GM18858 (cell line): ENCODE measurements around the gene RABL3.
"Not testable (repeated sequence)": the region's sequence is repeated elsewhere in the genome, so short reads cannot be mapped to it uniquely, and the experiment has no call there.

Experiments used
- ATAC-seq: cut with Tn5 transposase; IDR thresholded peaks from one replicate; pipeline ENCODE4 v1.9.1; 2021; ENCODE audit not compliant: unreplicated experiment

Gene RABL3, protein sequence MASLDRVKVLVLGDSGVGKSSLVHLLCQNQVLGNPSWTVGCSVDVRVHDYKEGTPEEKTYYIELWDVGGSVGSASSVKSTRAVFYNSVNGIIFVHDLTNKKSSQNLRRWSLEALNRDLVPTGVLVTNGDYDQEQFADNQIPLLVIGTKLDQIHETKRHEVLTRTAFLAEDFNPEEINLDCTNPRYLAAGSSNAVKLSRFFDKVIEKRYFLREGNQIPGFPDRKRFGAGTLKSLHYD

DNA sequence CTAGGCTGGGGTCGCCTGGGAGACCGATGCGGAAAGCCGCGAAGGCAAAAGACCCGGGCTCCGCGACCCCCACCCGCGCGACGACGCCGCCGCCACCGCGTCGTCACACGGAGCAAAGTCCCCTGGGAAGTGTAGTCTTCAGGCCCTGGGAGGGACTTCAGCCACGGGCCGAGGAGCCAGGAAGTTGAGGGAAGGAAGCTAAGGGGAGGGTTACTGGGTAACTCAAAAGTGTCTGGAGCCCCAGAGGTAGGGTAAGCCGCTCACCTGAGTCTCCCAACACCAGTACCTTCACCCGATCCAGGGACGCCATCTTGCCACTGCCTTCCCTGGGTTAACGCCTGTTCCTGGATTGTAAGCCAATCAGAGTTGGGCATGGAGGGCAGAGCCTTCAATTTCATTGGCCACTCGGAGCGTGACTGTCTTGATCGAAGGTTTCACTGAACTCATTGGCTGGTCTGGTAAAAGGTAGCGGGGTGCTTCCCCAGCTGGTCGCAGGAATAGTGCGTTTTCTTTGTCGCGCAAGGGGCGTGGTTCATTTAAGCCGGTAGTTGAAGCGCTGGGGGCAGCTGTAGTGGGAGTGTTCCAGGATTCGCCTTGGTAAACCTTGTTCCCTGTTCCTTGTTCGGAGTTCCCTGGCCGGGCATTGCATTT, at the start of gene RABL3, which contains the start of gene GTF2E1:
RABL3 (minus strand) TSS at position 319 of the 651 bp plus-strand sequence; CDS start at position 310, 9 bp downstream.
GTF2E1 (plus strand) TSS at position 547 of the 651 bp plus-strand sequence. CDS start 7,809 bp downstream, outside the sequence.
- ATAC-seq: peak; percentile 98

GRCh38 chr3:120791913-120792312, 49.6 kb upstream of the RABL3 start:
- no peak for ATAC-seq

DNA sequence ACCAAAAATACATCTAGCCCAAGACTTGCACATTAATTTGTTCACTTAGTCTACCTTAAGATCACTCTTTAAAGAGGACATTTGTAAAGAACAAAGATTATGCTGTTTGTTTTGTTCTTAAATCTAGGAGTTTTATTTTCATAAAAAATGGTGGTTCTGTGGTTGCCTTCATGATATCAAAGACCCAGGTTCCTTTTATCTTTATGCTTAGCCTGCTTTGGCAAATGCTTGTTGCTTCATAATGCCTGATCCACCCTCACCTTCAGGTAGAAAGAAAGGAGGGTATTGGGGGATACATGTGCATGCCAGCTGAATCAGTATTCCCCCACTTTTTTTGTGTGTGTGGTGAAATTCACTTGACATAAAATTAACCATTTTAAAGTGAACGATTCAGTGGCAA, 48.7 kb upstream of the RABL3 start:
- ATAC-seq: no peak

DNA sequence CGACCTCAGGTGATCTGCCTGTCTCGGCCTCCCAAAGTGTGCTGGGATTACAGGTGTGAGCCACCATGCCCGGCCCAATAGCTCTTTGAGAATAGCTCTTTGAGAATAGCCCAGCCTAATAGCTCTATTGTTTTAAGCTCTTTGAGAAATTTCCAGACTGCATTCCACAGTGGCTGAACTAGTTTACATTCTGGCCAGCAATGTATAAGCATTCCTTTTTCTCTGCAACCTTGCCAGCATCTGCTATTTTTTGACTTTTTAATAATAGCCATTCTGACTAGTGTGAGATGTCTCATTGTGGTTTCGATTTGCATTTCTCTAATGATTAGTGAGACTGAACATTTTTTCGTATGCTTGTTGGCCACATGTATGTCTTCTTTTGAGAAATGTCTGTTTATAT, 43.5 kb upstream of the RABL3 start:
- ATAC-seq: peak; percentile 57

- peak; percentile 97 for ATAC-seq
Measured at GRCh38 chr3:120780977-120781376, 38.7 kb upstream of the RABL3 start.

DNA sequence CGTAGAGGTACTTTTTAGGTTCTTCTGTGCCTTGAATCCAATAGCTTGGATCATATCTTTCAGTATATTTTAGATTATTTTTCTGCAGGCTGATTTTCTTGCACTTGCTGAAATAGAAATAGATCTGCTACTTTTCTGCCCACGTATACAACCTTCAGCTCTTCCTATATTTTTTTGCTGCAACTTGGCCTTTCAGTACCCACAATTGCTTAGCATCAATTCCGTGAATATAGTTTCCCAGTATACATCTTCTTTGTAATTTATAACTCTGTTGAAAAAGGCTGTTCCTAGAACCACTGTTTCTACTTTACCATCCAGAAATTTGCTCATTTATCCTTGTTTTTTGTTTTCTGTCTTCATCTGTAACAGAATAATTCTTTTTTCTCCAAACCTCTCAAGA, 36.5 kb upstream of the RABL3 start:
- ATAC-seq: no peak

DNA sequence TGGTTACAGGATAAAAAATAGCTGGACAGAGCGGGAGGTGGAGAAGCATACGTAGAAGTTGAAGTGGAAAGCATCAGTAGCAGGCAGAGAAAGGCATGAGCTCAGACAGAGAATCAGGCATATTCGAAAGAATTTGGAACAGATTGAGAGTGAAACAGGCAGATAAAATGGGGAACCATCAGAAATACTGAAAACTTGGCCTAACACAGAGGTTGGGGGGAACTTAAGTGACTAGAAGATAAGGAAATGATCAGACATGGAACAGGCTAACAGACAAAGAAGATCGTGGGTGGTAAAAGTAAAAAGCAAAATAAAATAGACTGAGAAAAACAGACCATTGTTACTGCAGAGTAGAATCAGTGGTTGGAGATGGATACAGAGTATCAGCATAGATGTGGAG, 33.1 kb upstream of the RABL3 start:
- no peak for ATAC-seq

GRCh38 chr3:120773932-120774331, 31.6 kb upstream of the RABL3 start:
- ATAC-seq: peak; percentile 96

GRCh38 chr3:120772081-120772480, 29.8 kb upstream of the RABL3 start:
- ATAC-seq: no peak

DNA sequence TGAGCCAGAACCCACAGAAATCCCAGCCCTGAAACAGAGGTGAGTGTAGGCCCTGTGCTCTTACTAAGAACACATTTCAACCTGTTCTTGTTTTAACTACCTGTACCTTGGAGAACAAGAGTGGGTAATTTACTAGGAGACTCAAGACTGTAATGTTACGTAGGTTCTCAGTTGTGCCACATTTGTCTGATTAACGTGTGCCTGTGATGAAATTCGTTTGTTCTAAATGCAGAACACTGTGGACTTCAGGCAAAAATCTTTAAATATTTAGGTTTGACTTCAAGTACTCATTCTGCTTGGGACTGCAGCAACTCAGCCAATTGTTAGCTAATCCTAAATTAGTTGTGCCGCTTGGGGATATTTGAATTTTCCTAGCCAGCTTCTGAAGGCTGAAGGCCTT, 28.6 kb upstream of the RABL3 start:
- no peak for ATAC-seq

- no peak for ATAC-seq
Measured at GRCh38 chr3:120769436-120769835, 27.1 kb upstream of the RABL3 start.

GRCh38 chr3:120767106-120767505, 24.8 kb upstream of the RABL3 start:
- no peak for ATAC-seq

DNA sequence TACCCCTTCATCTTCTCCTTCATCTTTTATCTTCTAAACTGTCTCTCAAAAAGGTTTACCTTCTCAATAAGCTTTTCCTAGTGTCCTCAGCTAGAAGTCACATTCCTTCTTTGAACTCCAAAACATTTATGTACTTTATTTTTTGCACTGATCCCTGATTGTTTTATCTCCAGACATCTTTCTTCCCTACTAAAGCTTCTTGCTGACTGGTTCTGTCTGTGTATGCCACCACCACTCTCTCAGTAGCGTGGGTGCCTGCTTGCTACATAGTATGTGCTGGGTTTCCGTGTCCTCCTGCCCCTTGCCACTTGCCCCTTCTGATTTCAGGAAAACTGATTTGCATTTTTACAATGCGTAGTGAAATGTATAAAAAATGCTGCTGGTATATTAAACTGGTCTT, 24.3 kb upstream of the RABL3 start:
- no peak for ATAC-seq

DNA sequence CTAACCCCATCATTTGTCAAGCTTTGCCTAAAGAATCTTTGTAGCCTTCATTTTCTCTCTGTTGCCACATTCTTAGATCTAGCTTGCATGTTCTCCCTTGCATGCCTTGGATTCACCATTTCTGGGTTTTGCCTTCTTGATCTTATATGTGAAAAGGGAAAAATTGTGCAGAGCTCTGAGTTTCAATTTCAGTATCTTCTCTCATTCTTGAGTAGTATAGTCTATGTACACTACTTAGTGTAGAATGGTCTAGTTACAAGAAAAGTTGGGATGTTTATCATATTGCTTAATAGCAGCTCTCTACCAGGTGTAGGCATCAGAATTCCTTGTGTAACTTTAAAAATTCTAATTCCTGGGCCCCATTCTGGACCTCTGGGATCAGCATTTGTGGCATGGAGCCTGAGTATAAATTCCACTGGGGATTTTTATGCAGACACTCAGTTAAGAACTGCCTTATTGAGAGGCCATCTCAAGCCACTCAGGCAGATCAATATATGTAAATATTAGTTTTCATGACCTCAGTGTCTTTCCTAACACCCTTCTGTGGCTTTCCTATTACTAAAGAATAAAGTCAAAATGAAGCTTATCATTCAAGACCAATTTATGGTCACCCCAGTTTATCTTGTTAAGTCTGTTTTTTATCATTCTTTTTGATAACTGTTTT, 23.6 kb upstream of the RABL3 start:
- ATAC-seq: peak; percentile 49

GRCh38 chr3:120764206-120764605, 21.9 kb upstream of the RABL3 start:
- ATAC-seq: no peak

- ATAC-seq: peak; percentile 84
Measured at GRCh38 chr3:120763601-120764000, 21.3 kb upstream of the RABL3 start.

DNA sequence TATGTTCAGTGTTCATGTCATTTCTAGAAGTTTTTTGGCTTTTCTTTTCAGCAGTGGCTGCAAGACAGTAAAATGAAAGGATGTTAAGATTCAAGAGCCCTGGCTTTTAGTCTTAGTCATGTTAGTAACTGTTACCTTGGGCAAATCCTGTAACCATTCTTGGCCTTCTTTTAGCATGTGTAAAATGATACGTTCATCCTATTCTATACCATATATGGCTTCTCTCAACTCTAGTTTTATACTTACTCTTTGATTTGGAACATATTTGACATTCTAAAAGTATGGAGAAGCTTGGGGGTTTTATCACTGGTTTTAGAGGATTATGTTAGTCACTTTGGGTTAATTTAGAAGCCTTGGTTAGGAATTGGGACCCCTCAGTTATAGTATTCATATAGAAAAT, 20.3 kb upstream of the RABL3 start:
- no peak for ATAC-seq

DNA sequence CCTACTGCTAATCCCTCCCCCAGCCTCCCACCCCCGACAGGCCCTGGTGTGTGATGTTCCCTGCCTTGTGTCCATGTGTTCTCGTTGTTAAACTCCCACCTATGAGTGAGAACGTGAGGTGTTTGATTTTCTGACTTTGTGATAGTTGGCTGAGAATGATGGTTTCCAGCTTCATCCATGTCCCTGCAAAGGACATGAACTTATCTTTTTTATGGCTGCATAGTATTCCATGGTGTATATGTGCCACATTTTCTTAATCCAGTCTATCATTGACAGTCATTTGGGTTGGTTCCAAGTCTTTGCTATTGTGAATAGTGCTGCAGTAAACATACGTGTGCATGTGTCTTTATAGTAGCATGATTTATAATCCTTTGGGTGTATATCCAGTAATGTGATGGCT, 16.2 kb upstream of the RABL3 start:
- ATAC-seq: not testable (repeated sequence)

GRCh38 chr3:120756061-120756460, 13.7 kb upstream of the RABL3 start:
- no peak for ATAC-seq

- ATAC-seq: no peak
Measured at GRCh38 chr3:120753810-120754209, 11.5 kb upstream of the RABL3 start.

- ATAC-seq: no peak
Measured at GRCh38 chr3:120752865-120753264, 10.5 kb upstream of the RABL3 start.

DNA sequence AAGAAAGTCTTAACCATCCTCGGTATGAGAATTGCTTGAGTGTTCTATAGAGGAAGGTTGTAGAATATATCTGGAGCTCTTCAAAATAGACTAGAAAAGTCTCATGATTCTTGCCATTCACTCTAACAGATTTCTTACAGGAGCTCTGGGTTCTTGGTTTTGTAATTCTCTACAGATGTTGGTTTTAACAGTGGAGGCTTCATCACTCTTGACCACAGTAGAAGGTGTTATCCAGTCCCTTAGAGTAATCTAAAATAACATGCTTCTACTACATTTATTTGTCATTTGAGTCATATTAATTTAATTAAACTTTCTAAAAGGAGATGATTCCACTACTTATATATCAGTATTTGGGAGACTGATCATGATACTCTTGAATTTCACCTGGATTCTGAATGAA, 9.9 kb upstream of the RABL3 start:
- ATAC-seq: no peak
